GM21515 (cell line): ENCODE data around the gene MMEL1.
"Not testable (repeated sequence)": the region's sequence is repeated elsewhere in the genome, so short reads cannot be mapped to it uniquely, and the experiment has no call there.

Experiments
- ATAC-seq: cut with Tn5 transposase; IDR thresholded peaks from one replicate; pipeline ENCODE4 v1.9.1; 2021; ENCODE audit not compliant: unreplicated experiment

Gene MMEL1, protein sequence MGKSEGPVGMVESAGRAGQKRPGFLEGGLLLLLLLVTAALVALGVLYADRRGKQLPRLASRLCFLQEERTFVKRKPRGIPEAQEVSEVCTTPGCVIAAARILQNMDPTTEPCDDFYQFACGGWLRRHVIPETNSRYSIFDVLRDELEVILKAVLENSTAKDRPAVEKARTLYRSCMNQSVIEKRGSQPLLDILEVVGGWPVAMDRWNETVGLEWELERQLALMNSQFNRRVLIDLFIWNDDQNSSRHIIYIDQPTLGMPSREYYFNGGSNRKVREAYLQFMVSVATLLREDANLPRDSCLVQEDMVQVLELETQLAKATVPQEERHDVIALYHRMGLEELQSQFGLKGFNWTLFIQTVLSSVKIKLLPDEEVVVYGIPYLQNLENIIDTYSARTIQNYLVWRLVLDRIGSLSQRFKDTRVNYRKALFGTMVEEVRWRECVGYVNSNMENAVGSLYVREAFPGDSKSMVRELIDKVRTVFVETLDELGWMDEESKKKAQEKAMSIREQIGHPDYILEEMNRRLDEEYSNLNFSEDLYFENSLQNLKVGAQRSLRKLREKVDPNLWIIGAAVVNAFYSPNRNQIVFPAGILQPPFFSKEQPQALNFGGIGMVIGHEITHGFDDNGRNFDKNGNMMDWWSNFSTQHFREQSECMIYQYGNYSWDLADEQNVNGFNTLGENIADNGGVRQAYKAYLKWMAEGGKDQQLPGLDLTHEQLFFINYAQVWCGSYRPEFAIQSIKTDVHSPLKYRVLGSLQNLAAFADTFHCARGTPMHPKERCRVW

DNA sequence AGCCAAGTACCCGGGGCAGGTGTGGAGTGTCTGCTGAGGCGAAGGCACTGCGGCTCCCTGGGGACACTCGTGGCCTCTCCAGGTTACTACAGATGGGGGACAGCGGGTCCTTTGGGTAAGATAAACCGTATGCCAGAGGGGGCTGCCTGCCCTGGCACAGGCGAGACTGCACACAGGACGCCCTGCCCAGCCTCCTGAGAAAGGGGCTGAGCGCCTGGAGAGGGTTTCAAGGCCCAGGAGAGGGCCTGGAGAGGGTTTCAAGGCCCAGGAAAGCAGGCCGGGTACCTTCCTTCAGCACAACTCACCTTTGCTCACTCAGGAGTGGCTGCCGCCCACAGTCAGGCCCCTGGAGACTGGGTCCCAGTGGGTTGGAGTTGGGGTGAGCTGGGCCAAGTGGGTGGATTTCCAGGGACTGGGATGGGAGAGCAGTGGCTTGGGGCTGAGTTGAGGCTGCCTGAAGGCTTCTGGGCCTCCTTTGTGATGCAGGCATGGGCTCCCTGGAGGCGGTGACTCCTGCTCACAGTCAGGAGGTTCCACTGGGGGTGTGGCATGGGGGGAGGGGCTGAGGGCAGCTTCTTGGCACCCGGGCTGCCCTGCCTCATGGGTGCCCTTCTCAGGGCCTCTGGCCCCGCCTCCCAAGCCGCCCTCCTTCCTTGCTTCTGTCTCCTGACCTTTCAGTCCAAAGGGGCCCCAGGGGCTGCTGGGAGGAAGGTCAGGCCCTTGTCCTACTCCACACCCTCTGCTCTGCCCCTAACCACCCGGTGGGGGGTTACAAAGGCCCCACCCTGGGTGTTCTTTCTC lies at the start of gene MMEL1:
TSS of gene MMEL1 (minus strand) at position 456 of the 801 bp plus-strand sequence. CDS start 3,532 bp downstream, outside the sequence.
- no peak for ATAC-seq

GRCh38 chr1:2676726-2677125 lies 43.9 kb upstream of the MMEL1 start:
- not testable (repeated sequence) for ATAC-seq

DNA sequence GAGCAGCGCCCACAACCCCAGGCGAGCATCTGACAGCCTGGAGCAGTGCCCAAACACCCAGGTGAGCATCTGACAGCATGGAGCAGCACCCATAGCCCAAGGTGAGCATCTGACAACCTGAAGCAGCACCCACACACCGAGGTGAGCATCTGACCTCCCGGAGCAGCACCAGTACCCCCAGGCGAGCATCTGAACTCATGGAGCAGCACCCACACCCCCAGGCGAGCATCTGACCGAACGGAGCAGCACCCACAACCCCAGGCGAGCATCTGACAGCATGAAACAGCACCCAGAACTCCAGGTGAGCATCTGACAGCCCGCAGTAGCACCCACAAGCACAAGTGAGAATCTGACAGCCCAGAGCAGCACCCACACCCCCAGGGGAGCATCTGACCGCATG lies 38.8 kb upstream of the MMEL1 start:
- not testable (repeated sequence) for ATAC-seq

DNA sequence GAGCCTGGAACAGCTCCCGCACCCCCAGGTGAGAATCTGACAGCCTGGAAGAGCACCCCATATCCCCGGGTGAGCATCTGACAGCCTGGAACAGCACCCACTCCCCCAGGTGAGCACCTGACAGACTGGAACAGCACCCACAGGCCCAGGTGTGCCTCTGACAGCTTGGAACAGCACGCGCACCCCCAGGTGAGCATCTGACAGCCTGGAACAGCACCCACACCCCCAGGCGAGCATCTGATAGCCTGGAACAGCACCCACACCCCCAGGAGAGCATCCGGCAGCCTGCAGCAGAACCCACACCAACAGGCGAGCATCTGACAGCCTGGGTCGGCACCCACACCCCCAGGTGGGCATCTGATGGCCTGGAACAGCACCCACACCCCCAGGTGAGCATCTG lies 27.0 kb upstream of the MMEL1 start:
- ATAC-seq: not testable (repeated sequence)

DNA sequence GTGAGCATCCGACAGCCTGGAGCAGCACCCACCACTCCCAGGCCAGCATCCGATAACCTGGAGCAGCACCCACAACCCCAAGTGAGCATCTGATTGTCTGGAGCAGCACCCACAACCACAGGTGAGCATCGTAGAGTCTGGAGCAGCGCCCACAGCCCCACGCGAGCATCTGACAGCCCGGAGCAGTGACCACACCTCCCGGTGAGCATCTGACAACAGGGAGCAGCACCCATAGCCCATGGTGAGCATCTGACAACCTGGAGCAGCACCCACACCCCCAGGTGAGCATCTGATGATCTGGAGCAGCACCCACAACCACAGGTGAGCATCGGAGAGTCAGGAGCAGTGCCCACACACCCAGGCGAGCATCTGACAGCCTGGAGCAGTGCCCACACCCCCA lies 25.1 kb upstream of the MMEL1 start:
- ATAC-seq: not testable (repeated sequence)

- not testable (repeated sequence) for ATAC-seq
Observed at GRCh38 chr1:2657124-2657523, 24.3 kb upstream of the MMEL1 start.

DNA sequence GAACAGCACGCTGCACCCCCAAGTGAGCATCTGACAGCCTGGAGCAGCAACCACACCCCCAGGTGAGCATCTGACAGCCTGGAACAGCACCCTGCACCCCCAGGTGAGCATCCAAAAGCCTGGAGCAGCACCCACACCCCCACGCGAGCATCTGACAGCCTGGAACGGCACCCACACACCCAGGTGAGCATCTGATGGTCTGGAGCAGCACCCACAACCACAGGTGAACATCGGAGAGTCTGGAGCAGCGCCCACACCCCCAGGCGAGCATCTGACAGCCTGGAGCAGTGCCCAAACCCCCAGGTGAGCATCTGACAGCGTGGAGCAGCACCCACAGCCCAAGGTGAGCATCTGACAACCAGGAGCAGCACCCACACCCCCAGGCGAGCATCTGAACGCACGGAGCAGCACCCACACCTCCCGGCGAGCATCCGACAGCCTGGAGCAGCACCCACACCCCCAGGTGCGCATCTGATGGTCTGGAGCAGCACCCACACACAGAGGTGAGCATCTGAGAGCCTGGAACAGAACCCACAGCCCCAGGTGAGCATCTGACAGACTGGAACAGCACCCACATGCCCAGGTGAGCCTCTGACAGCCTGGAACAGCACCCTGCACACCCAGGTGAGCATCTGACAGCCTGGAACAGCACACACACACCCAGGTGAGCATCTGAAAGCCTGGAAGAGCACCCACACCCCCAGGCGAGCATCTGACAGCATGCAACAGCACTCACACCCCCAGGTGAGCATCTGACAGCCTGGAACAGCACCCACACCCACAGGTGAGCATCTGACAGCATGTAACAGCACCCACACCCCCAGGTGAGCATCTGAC lies 23.0 kb upstream of the MMEL1 start:
- ATAC-seq: not testable (repeated sequence)

DNA sequence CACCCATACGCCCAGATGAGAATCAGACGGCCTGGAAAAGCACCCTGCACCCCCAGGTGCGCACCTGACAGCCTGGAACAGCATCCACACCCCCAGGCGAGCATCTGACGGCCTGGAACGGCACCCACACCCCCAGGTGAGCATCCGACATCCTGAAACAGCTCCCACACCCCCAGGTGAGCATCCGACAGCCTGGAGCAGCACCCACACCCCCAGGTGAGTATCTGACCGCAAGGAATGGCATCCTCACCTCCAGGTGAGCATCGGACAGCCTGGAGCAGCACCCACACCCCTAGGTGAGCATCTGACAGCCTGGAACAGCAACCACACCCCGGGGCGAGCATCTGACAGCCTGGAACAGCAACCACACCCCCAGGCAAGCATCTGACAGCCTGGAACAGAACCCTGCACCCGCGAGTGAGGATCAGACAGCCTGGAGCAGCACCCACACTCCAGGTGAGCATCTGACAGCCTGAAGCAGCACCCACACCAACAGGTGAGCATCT lies 21.7 kb upstream of the MMEL1 start:
- ATAC-seq: not testable (repeated sequence)

GRCh38 chr1:2653741-2654442 lies 21.1 kb upstream of the MMEL1 start:
- not testable (repeated sequence) for ATAC-seq

DNA sequence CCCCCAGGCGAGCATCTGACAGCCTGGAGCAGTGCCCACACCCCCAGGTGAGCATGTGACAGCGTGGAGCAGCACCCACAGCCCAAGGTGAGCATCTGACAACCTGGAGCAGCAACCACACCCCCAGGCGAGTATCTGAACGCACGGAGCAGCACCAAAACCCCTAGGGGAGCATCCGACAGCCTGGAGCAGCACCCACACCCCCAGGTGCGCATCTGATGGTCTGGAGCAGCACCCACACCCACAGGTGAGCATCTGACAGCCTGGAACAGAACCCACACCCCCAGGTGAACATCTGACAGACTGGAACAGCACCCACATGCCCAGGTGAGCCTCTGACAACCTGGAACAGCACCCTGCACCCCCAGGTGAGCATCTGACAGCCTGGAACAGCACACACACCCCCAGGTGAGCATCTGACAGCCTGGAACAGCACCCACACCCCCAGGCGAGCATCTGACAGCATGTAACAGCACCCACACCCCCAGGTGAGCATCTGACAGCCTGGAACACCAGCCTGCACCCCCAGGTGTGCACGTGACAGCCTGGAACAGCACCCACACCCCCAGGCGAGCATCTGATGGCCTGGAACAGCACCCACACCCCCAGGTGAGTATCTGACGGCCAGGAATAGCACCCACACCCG lies 20.2 kb upstream of the MMEL1 start:
- ATAC-seq: not testable (repeated sequence)

DNA sequence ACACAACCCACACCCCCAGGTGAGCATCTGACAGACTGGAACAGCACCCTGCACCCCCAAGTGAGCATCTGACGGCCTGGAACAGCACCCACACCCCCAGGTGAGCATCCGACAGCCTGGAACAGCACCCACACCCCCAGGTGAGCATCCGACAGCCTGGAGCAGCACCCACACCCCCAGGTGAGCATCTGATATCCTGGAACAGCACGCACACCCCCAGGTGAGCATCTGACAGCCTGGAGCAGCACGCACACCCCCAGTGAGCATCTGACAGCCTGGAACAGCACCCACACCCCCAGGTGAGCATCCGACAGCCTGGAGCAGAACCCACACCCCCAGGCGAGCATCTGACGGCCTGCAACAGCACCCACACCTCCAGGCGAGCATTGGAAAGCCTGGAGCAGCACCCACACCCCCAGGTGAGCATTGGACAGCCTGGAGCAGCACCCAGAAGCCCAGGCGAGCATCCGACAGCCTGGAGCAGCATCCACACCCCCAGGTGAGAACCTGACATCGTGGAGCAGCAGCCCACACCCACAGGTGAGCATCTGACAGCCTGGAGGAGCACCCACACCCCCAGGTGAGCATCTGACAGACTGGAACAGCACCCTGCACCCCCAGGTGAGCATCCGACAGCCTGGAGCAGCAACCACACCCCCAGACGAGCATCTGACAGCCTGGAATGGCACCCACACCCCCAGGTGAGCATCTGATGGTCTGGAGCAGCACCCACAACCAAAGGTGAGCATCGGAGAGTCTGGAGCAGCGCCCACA lies 19.5 kb upstream of the MMEL1 start:
- not testable (repeated sequence) for ATAC-seq

DNA sequence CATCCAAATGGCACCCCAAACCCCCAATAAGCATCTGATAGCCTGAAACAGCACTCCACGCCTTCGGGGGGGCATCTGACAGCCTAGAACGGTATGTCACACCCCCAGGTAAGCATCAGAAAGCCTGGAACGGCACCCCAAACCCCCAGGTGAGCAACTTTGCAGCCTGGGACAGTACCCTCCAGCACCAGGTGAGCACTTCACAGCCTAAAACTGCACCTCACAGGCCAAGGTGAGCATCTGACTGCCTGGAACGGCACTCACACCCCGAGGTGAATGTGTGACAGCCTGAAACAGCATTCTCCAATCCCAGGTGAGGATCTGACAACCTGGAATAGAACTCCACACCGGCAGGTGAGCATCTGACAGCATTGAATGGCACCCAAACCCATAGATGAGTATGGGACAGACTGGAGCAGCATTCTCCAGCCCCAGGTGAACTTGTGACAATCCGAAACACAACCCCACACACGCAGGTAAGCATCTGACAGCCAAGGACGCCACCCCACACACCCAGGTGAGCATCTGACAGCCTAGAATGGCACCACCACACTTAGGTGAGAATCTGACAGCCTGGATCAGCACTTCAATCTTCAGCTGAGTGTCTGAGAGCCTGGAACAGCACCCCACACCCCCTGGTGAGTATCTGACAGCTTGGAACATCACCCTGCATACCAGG lies 18.3 kb upstream of the MMEL1 start:
- ATAC-seq: no peak

GRCh38 chr1:2646837-2647236 lies 14.0 kb upstream of the MMEL1 start:
- ATAC-seq: no peak

- no peak for ATAC-seq
Observed at GRCh38 chr1:2645776-2646175, 13.0 kb upstream of the MMEL1 start.

- no peak for ATAC-seq
Observed at GRCh38 chr1:2645143-2645542, 12.3 kb upstream of the MMEL1 start.

DNA sequence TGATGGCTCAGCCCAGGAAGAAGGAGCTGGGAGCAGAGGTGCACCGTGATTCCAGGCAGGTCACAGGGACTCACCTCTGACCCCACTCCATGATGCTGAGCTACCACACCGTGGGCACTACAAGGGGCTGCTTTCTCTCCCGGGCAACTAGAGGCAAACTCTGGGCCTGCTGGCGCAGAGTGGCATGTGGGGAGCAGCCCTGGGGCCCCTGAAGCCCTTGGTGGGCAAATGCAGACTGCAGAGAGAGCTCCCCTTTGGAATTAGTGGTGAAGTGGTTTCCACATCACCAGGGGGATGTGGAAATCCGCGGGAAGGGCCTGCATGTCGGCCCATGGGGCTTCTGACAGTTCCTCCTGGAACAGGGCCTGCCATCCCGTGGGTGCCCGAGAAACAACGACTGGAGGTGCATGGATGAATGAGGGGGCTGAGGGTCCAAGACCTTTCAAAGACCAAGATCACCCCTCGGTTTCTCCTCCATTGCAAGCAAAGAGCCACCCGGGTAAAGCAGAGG lies 11.8 kb upstream of the MMEL1 start:
- no peak for ATAC-seq

- ATAC-seq: no peak
Observed at GRCh38 chr1:2644171-2644570, 11.4 kb upstream of the MMEL1 start.
